Measurements from ENCODE around the gene KCNQ5.

- no peak for TF ChIP-seq CTCF (IDR thresholded peaks at IDR 0.05)
- no peak for TF ChIP-seq EZH2 (IDR thresholded peaks at IDR 0.05)
These were observed 228.2 kb downstream of the KCNQ5 start for GRCh38 chr6:72850040-72850439.
